ENCODE data around the gene S100A16.
"Not testable (repeated sequence)": the region's sequence is repeated elsewhere in the genome, so short reads cannot be mapped to it uniquely, and the experiment has no call there.

S100A16 gene

DNA sequence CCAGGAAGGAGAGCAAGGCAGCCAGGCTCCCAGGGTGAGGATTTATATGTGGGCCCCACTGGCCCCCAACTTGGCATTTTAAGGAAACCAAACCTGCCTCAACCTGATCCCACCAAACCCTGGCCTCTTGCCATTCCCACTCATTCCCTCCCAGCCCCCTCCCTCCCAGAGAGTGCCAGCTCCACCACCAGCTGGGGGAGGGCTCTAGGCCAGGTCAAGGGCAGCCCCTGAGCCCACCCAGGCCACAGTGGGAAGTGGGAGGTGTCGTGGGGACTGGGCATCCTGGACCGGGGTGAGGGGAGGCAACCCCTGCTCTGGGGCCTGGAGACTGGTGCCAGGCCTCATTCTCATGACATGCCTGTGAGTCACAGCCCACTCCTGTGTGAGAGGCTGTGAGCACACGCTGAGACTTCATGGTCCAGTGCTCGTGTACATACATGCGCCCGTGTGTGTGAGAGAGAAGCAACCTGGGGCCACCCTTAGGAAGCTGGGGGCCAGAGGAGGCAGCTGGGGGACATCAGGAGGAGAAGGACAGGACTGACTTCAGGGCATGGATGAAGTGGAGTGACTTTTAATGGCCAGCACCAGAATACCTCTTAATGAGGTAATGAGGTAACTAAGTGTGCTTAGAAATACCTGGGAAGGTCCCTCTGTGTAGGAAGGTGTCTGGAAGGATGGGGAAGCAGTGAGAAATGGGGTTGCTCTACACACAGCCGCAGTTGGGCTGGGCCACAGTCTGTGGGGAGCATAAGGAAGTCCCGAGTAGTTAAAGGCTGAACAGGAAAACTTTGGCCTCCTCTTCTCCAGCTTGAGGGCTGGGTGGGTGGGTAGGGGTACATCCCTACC is 47.2 kb downstream of the S100A16 start, which contains the start of gene S100A2:
Gene S100A2, minus strand, starts transcription at position 316 of the 846 bp plus-strand sequence. CDS start 1,967 bp downstream, outside the sequence.
- FAIRE-seq (no peak), DNase-seq (ENCODE audit: insufficient read length, low spot score) (no peak)

DNA sequence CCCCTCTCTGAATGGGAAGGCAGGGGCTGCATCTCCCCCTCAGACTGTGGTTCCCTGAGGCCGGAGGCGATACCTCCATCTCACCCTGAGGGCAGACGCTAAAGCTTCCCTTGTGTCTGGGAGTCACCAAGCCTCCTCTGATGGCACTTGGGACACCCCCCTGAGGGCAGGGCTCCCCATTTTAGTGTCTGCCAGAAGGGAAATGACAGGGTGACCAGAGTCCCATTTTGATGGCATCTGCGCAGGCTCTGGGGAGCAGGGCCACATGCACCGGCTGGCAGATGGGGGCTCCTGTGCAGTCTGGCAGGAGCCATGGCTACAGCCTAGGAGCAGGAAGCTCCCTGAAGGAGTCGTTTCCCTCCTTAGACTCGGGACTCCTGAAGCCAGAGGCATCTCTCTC is 48.9 kb downstream of the S100A16 start:
- DNase-seq (ENCODE audit: insufficient read length, low spot score) = no peak
- FAIRE-seq = no peak

DNA sequence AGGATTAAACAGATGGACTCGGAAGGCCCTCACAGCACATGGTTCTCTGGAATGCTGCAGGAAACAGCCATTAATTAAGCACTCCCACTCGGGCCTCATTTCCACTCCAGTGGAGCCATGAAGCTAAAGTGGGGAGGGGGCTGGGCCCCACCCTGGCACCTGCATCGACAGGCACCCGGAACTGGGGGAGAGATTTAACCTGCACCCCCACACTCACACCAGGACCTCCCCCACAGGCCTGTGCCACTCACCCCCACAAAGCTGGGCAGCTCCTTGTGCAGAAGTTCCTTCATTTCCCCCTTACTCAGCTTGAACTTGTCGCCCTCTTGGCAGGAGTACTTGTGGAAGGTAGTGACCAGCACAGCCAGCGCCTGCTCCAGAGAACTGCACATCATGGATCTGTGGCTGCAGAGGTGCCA is 49.4 kb downstream of the S100A16 start:
- no peak for DNase-seq (ENCODE audit: insufficient read length, low spot score)
- FAIRE-seq = no peak

DNA sequence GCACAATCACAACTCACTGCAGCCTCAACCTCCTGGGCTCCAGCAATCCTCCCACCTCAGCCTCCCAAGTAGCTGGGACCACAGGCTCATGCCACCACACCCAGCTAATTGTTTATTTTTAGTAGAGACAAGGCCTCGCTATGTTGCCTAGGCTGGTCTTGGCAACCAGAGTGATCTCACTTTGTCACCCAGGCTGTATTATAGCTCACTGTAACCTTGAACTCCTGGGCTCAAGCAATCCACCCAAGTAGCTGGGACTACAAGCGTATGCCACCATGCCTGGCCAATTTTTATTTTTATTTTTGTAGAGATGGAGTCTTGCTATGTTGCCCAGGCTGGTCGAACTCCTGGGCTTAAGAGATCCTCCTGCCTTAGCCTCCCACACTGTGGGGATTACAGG is 50.9 kb downstream of the S100A16 start:
- DNase-seq (ENCODE audit: insufficient read length, low spot score); FAIRE-seq: not testable (repeated sequence)

DNA sequence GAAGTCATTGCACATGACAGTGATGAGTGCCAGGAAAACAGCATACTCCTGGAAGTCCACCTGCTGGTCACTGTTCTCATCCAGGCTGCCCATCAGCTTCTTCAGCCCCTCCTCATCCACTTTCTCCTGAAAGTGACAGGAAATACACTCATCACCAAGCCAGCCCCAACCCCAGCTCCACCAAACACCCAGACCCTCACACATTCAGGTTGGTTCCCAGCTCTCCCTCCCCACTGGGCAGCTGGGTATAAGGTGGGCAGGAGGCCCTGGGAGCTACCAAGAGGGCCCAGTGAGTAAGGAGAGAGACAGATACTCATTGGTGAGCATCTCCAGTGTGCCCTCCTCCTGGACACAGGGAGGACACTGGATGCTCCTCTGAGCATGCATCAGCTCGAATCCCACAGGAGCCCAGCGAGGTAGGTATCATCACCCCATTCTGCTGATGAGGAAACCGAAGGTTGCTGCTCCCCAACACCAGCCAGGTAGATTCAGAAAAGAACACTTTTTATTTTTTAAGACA is 51.4 kb downstream of the S100A16 start:
- DNase-seq (ENCODE audit: insufficient read length, low spot score) = no peak
- no peak for FAIRE-seq

DNA sequence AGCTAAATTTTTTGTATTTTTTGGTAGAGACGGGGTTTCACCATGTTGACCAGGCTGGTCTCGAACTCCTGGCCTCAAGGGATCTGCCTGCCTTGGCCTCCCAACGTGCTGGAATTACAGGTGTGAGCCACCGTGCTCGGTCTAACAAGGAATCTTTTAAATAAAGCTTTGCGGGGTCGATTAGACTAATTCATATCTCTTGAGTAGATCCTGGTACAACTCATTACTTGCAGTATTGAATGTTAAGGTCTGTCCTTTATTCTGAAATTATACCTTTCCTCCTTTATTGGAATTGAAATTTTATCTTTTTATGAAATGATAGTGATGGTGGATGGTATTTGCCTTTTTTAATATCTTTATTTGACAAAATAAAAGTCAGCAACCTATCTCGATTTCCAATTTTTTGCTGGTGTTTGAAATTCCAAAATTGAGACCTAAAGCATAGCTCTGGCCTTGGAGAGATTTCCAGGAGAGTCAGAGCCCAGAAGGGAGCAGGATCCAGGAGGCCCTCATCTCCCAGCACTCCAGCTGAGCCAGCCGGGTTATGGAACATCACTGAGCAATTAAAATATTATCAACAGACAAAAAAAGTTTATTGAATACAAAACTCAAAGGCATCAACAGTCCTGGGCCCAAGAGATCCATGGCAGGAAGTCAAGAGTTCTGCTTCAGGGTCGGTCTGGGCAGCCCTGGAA is 52.0 kb downstream of the S100A16 start:
- FAIRE-seq (no peak), DNase-seq (ENCODE audit: insufficient read length, low spot score) (no peak)

DNA sequence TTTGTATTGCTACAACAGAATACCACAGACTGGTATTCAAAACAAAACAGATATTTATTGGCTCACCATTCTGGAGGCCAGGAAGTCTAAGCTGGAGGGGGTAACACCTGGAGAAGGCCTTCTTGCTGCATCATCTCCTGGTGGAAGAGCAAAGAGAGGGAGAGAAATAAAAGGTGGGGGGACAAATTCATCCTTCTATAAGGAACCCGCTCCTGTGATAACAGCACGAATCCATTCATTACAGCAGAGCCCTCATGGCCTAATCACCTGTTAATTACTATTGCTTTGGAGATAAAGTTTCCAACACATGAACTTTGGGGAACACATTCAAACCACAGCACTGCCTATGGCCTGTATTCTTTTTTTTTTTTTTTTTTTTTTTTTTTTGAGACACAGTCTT is 52.7 kb downstream of the S100A16 start:
- no peak for FAIRE-seq
- DNase-seq (ENCODE audit: insufficient read length, low spot score) = no peak

DNA sequence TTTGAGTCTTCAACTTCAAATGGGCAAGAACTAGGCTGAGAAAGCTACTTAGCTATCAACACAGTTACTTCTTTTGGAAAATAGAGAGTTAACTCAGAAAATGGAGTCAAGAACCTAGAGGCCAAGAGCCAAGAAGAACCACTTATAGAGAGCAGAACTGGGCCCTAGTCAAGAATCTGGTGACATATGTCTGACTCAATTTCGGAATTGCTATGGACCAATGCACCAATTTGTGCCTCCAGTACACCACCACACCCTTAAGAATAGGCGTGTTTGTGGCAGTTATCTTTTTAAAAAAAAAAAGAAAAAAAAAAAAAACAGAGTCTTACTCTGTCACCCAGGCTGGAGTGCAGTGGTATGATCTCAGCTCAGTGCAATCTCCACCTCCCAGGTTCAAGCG is 55.1 kb downstream of the S100A16 start:
- DNase-seq (ENCODE audit: insufficient read length, low spot score) (no peak), FAIRE-seq (no peak)

All from GM19239 (cell line).